Smooth muscle cell (in vitro differentiated cells): ENCODE data around the gene PPP1R12C. TPM values are rescaled to one million over a fixed set of nuclear protein-coding genes. Genes with fewer than 3 reads are reported as not detected.

ENCODE experiments used
- DNase-seq: peaks from one replicate; lab custom pipeline; 2025; ENCODE audit not compliant: unreplicated experiment; lab: John Stamatoyannopoulos, UW
- H2AFZ ChIP-seq: fragments of 200-600 bp; sonication (generic); 2 replicates; pipeline ENCODE4 v1.6.0; 2016; ENCODE audit warnings: antibody characterized with exemption, low read depth, mild to moderate bottlenecking
- H3F3A ChIP-seq: fragments of 200-600 bp; sonication (generic); 2 replicates; pipeline ENCODE4 v1.6.0; 2017; ENCODE audit warnings: antibody characterized with exemption, low read depth
- H3K27ac ChIP-seq: fragments of 200-600 bp; sonication (generic); 2 replicates; pipeline ENCODE4 v1.5.1; 2016; ENCODE audit warnings: low read depth, mild to moderate bottlenecking
- H3K27me3 ChIP-seq: fragments of 200-600 bp; sonication (generic); 2 replicates; pipeline ENCODE4 v1.6.1; 2016; ENCODE audit warnings: low read depth, mild to moderate bottlenecking
- H3K36me3 ChIP-seq: fragments of 200-600 bp; sonication (generic); 2 replicates; pipeline ENCODE4 v1.5.1; 2016; ENCODE audit warnings: low read depth
- H3K4me1 ChIP-seq: fragments of 200-600 bp; sonication (generic); 2 replicates; pipeline ENCODE4 v1.5.1; 2016; ENCODE audit warnings: low read depth
- H3K4me2 ChIP-seq: fragments of 200-600 bp; sonication (generic); 2 replicates; pipeline ENCODE4 v1.6.0; 2016; ENCODE audit warnings: mild to moderate bottlenecking
- H3K4me3 ChIP-seq: fragments of 200-600 bp; sonication (generic); 2 replicates; pipeline ENCODE4 v1.5.1; 2016; ENCODE audit warnings: mild to moderate bottlenecking
- H3K79me2 ChIP-seq: fragments of 200-600 bp; sonication (generic); 2 replicates; pipeline ENCODE4 v1.6.0; 2016; ENCODE audit warnings: low read depth, mild to moderate bottlenecking
- H3K9ac ChIP-seq: fragments of 200-600 bp; sonication (generic); 2 replicates; pipeline ENCODE4 v1.6.0; 2016; ENCODE audit warnings: low read depth
- H3K9me3 ChIP-seq: fragments of 200-600 bp; sonication (generic); replicated peaks from 2 replicates; pipeline ENCODE4 v1.5.1; 2016; ENCODE audit warnings: low read depth
- H4K20me1 ChIP-seq: fragments of 200-600 bp; sonication (generic); 2 replicates; pipeline ENCODE4 v1.6.0; 2016; ENCODE audit warnings: low read depth
- CTCF ChIP-seq: fragments of 200-600 bp; sonication (generic); IDR thresholded peaks from 2 replicates; pipeline ENCODE4 v1.5.1; 2017; ENCODE audit warnings: borderline replicate concordance, mild to moderate bottlenecking, antibody characterized with exemption; ENCODE audit not compliant: insufficient read depth, poor library complexity, severe bottlenecking
- WGBS: methylation state at CpG from one replicate; pipeline ENCODE4 v1.1.7; 2016; ENCODE audit warnings: low lambda C conversion rate; 5-methylcytosine and 5-hydroxymethylcytosine counted together
- polyA plus RNA-seq: library from polyadenylated mRNA; unstranded; fragments of >200 nt; fragmentation: Nextera tagmentation; extraction: Ambion mirVana; gene quantifications from 2 replicates; pipeline ENCODE4 v1.2.1, GENCODE V29; 2016
- total RNA-seq: library from RNA; depleted of rRNA; stranded (reverse); fragments of >200 nt; gene quantifications from 2 replicates; pipeline ENCODE4 v1.2.3, GENCODE V29; 2014

PPP1R12C gene
- total and polyA plus RNA-seq, 2 experiments from 2014 or later, result 26.1 to 30.5 TPM

GRCh38 chr19:55046975-55047622 lies 70.3 kb downstream of the PPP1R12C start:
- no peak overlapping the region for H3K4me3 ChIP-seq
- H3K4me2 ChIP-seq, result no peak overlapping the region
- no peaks in the 10 kb centered on the region for H3K9me3 ChIP-seq
- no peak overlapping the region for H3K27ac ChIP-seq
- TF ChIP-seq CTCF, result no peak
- H4K20me1 ChIP-seq, result peaks cover 10% of the 10 kb centered on the region
- DNase-seq, result no peak
- no peaks in the 10 kb centered on the region for H3K27me3 ChIP-seq
- H2AFZ ChIP-seq, result no peak overlapping the region
- H3F3A ChIP-seq, result no peaks in the 10 kb centered on the region
- H3K79me2 ChIP-seq, result no peaks in the 10 kb centered on the region
- 95% methylated on average over 17 of the region's 17 CpGs for WGBS
- H3K4me1 ChIP-seq, result no peaks in the 10 kb centered on the region
- H3K9ac ChIP-seq, result no peak overlapping the region
- no peaks in the 10 kb centered on the region for H3K36me3 ChIP-seq

GRCh38 chr19:55044771-55045716 lies 72.4 kb downstream of the PPP1R12C start:
- DNase-seq, result no peak
- no peak for TF ChIP-seq CTCF
- Histone ChIP-seq H3K27ac (no peak overlapping the region), H3K4me2 (no peak overlapping the region), H3K27me3 (no peaks in the 10 kb centered on the region), H3K9me3 (no peaks in the 10 kb centered on the region), H3K36me3 (no peaks in the 10 kb centered on the region), H4K20me1 (peaks cover 4% of the 10 kb centered on the region), H3K4me3 (no peak overlapping the region), H3K9ac (no peak overlapping the region), H3K4me1 (no peaks in the 10 kb centered on the region), H3F3A (no peaks in the 10 kb centered on the region), H3K79me2 (no peaks in the 10 kb centered on the region), H2AFZ (no peak overlapping the region)
- WGBS, result 97% methylated on average over 30 of the region's 30 CpGs

GRCh38 chr19:55044286-55044685 lies 73.2 kb downstream of the PPP1R12C start:
- no peak for TF ChIP-seq CTCF
- DNase-seq, result no peak
- 97% methylated on average over 5 of the region's 5 CpGs for WGBS
- Histone ChIP-seq H3K79me2 (no peaks in the 10 kb centered on the region), H3K36me3 (no peaks in the 10 kb centered on the region), H3K27me3 (no peaks in the 10 kb centered on the region), H3K9ac (no peak overlapping the region), H3K4me3 (no peak overlapping the region), H4K20me1 (peaks cover 3% of the 10 kb centered on the region), H3K9me3 (no peaks in the 10 kb centered on the region), H2AFZ (no peak overlapping the region), H3K4me1 (no peaks in the 10 kb centered on the region), H3K4me2 (no peak overlapping the region), H3F3A (no peaks in the 10 kb centered on the region), H3K27ac (no peak overlapping the region)
